COLO829 (cell line): ENCODE data around the gene ATP23.

Experiments used
- DNase-seq: peaks from one replicate; pipeline ENCODE4 v3.0.0; 2012; ENCODE audit warnings: low spot score

Gene ATP23

GRCh38 chr12:57908511-57908910 is 32.9 kb upstream of the ATP23 start:
- no peak for DNase-seq

GRCh38 chr12:57909056-57909455 is 32.3 kb upstream of the ATP23 start:
- DNase-seq = no peak

- no peak for DNase-seq
Observed at GRCh38 chr12:57909611-57910010, 31.8 kb upstream of the ATP23 start.

- DNase-seq = no peak
Observed at GRCh38 chr12:57918147-57918546, 23.2 kb upstream of the ATP23 start.

GRCh38 chr12:57927086-57927485 is 14.3 kb upstream of the ATP23 start:
- no peak for DNase-seq

- no peak for DNase-seq
Observed at GRCh38 chr12:57929092-57929830, 12.1 kb upstream of the ATP23 start.

- DNase-seq = no peak
Observed at GRCh38 chr12:57934819-57935218, 6.5 kb upstream of the ATP23 start.

- no peak for DNase-seq
Observed at GRCh38 chr12:57935331-57935730, 6.0 kb upstream of the ATP23 start.

- DNase-seq = peak; percentile 88
Observed at GRCh38 chr12:57935839-57936512, 5.4 kb upstream of the ATP23 start.

- no peak for DNase-seq
Observed at GRCh38 chr12:57936513-57936883, 4.9 kb upstream of the ATP23 start.

GRCh38 chr12:57939291-57939690 is 2.1 kb upstream of the ATP23 start:
- DNase-seq = no peak

- no peak for DNase-seq
Observed at GRCh38 chr12:57940052-57940914, 1.1 kb upstream of the ATP23 start.

- no peak for DNase-seq
Observed at GRCh38 chr12:57940915-57941164, 527 bp upstream of the ATP23 start.

GRCh38 chr12:57943438-57944080 is 2.2 kb downstream of the ATP23 start:
- DNase-seq = no peak

- DNase-seq = no peak
Observed at GRCh38 chr12:57944313-57945023, 3.1 kb downstream of the ATP23 start.

GRCh38 chr12:57952766-57953165 is 11.4 kb downstream of the ATP23 start:
- no peak for DNase-seq

- no peak for DNase-seq
Observed at GRCh38 chr12:57954768-57955167, 13.4 kb downstream of the ATP23 start.

- no peak for DNase-seq
Observed at GRCh38 chr12:57958061-57958657, 16.8 kb downstream of the ATP23 start.

GRCh38 chr12:57964421-57964820 is 23.1 kb downstream of the ATP23 start:
- DNase-seq = no peak

- no peak for DNase-seq
Observed at GRCh38 chr12:57965766-57966165, 24.4 kb downstream of the ATP23 start.

- no peak for DNase-seq
Observed at GRCh38 chr12:57966536-57966935, 25.2 kb downstream of the ATP23 start.
